NCI-H1105 (cell line): ENCODE measurements around the gene ERO1B.
"Not testable (repeated sequence)": the region's sequence is repeated elsewhere in the genome, so short reads cannot be mapped to it uniquely, and the experiment has no call there.

Experiments used
- DNase-seq: peaks from one replicate; lab custom pipeline; 2025; lab: John Stamatoyannopoulos, UW

Gene ERO1B, protein sequence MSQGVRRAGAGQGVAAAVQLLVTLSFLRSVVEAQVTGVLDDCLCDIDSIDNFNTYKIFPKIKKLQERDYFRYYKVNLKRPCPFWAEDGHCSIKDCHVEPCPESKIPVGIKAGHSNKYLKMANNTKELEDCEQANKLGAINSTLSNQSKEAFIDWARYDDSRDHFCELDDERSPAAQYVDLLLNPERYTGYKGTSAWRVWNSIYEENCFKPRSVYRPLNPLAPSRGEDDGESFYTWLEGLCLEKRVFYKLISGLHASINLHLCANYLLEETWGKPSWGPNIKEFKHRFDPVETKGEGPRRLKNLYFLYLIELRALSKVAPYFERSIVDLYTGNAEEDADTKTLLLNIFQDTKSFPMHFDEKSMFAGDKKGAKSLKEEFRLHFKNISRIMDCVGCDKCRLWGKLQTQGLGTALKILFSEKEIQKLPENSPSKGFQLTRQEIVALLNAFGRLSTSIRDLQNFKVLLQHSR

DNA sequence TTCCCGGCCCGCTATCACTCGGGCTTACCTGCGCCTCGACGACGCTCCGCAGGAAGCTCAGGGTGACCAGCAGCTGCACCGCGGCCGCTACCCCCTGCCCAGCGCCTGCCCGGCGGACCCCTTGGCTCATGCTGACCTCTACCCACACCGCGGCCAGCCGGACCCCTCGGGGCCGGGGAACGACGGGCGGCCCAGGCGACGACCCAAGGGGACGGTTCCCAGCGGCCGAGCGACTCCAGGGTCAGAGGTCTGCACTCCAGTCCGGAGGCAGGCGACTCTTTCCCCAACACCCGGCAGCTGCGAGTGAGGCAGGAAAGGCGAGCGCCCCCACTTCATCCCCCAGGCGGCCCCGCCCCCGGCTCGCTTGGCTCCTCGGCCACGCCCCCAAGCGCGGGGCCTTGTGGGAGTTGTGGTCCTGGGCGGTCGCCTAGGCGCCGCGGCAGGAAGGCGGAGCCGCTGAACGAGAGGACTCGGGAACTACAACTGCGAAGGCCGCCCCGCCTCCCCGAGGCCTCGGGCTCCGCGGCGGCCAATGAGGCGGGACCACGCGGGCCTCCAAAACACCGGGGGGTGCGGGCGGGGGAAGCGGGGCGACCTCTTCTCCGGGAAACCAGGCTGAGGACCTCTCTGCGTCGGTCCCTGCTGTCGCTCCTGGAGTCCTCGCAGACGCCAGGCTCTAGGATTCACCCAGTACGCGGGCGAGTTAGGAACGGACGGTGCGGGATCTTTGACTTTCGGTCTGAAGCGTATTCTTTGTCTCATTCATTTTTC lies at the start of gene ERO1B:
Gene ERO1B, minus strand, starts transcription at position 305 of the 771 bp plus-strand sequence. Its CDS starts 175 bp downstream, at position 130.
- DNase-seq, result peak; percentile 93

DNA sequence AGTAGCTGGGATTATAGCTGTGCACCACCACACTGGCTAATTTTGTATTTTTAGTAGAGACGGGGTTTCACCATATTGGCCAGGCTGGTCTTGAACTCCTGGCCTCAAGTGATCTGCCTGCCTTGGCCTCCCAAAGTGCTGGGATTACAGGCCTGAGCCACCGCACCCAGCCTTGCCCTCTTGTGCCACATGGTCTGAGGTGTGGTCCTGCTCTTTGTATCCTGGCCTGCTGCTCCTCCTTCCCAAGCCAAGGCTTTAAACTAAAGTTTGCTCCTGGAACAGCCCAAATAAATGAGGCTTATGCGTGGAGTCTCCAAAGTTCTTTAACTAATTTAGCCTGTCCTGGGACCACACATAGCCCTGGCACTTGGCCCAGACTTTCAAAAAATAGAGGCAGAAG lies 49.7 kb upstream of the ERO1B start:
- DNase-seq, result not testable (repeated sequence)

DNA sequence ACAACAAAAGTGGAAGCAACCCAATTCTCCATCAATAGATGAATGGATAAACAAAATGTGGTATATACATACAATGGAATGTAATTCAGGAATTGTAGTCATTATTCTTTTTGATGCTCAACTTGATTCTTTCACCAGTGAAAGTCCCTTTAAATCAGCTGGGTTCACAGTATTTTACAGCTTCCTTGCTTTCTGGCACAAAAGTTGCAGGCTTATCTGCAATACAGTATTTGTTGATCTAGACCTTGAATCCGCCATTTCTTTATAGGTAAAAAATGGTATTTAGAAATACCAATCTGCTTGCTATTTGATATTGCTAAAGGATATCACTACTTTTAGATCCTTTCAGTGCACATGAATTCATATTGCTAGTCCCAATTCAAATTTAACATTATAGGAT lies 44.7 kb upstream of the ERO1B start:
- DNase-seq, result no peak

DNA sequence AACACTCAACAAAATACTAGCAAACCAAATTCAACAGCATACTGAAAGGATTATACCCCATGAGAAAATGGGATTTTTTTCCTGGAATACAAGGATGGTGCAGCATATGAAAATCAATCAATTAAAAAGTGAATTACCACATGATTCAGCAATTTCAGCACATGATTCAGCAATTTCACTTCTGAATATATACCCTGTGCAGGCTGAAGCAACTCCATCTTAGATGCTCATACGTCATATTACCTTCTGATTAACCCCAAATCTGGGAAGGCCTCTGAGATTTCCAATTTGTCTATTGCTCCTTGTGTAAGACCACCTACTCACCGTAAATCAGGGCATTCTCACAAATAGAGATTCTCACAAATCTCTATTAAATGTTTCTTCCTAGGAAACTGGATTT lies 43.8 kb upstream of the ERO1B start:
- DNase-seq, result no peak

DNA sequence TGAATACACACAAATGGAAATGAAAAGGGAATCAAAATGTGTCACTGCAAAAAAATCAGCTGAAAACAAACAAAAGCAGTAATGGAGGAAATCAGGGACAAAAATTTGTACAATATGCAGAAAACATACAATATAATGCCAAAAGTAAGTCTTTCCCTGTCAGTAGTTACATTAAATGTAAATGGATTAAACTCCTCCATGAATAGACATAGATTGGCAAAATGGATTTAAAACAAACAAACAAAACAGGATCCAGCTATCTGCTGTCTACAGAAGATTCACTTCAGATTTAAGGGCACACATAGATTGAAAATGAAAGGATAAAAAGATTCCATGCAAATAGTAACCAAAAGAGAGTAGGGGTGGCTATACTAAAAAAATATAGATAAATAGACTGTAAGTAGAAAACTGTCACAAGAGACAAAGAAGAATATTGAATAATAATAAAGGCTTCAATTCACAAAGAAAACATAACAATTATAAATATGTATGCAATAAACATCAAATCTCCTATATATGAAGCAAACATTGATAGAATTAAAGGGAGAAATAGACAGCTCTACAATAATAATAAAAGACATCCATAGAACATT lies 42.2 kb upstream of the ERO1B start:
- DNase-seq, result no peak

DNA sequence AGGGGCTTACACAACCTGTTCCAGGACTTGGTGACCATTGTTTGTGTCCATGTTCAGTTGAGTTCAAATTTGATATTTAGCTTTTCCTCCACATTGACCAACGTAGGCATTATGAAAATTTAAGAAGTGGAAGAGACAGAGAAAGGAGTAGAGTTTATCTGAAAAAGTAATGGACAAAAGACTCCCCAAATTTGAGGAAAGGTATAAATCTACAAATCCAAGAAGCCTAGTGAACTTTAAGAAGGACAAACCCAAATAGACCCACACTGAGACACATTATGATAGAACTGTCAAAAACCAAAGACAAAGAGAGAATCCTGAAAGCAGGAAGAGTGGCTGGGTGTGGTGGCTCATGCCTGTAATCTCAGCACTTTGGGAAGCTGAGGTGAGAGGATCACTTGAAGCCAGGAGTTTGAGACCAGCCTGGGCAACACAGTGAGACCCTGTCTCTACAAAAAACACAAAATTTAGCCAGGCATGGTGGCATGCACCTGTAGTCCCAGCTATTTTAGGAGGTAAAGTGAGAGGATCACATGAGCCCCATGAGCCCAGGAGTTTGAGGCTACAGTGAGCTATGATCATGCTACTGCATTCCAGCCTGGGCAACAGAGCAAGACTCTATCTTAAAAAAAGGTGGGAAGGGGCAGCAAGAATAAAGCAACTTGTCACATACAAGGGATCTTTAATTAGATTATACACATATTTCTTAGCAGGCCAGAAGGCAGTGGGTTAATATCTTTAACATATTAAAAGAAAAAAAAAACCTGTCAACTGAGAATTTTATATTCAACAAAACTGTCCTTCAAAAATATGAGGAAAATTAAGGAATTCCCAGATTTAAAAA lies 41.0 kb upstream of the ERO1B start:
- no peak for DNase-seq

DNA sequence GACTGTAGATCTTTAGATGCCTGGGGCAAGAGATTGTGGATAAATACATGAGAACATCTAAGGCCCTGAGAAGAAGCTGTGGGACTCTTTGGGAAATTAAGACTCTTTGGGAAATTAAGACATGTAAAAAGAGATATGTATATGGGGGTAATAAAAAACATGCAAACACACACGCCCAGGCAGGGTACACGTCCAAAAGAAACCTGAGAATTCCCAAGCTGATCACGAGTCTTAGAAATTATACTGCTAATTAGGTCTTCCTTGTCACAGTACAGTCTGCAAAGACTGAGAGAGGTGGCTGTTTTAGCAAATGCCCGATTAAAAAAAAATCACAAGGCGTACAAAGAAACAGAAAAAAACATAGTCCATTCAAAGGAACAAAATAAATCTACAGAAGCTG lies 39.3 kb upstream of the ERO1B start:
- DNase-seq, result no peak

DNA sequence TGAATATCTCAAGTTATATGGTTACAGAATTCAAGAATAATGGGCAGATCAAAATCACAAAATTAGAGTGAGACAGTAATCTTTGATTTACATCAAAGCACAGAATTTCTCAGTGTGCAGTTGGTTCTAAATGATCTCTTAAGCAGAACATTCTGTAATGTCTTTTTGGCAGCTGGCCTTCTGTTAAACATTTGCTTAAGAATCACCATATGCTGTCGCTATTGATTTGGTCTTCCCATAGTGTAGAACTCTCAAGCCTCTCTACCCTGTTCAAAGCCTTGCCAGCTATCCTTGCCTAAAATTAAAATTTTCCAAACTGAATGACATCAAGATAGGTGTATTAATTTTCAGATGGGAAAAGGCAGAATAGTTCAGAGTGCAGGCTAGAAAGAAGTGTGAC lies 38.9 kb upstream of the ERO1B start:
- no peak for DNase-seq

DNA sequence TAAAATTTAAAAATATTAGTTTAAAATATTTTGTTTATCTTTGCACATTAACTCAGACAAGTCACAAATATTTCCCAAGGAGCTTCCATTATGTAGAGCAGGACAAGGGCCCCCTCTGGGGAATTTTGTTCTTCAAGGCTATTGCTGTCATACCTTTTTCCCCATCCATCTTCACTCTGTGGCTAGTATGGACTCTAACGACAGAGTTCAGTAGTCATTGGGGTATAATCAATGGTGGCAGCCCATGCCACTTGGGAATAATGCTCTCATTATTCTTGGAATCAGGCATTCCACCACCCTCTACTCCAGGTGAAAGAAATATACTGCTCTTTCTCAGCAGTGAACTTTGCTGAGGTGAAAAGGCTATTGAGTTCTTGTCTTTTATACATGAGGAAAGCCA lies 38.5 kb upstream of the ERO1B start:
- no peak for DNase-seq

DNA sequence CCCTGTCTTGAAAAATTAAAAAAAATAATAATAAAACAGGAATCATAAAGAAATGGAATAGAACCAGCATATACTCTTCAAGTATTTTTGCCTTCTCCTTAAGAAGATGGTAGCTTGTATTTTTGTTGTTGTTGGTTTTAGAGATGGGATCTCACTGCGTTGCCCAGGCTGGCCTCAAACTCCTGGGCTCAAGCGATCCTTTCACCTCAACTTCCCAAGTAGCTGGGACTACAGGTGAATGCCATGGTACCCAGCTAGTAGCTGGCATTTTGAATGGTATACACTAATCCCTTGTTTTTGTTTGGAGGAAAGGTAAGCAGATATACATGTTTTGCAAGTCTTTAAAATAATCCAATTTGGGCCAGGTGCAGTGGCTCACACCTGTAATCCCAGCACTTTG lies 34.7 kb upstream of the ERO1B start:
- DNase-seq, result no peak

DNA sequence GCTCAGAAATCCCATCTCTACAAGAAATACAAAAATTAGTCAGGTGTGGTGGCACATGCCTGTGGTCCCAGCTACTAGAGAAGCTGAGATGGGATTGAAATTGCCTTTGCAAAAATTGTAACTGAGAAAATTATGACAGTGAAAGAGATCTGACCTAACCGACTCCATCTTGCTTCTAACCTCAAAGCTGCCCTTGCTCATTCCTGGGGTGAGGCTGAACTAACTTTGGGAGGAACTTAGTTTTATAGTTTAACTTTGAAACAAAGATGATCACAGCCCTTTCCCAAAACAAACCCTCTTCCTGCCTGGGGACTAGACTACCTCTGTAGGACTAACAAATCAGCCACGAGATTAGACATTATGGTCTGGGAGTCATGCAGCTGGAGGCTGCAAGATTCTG lies 33.8 kb upstream of the ERO1B start:
- no peak for DNase-seq

DNA sequence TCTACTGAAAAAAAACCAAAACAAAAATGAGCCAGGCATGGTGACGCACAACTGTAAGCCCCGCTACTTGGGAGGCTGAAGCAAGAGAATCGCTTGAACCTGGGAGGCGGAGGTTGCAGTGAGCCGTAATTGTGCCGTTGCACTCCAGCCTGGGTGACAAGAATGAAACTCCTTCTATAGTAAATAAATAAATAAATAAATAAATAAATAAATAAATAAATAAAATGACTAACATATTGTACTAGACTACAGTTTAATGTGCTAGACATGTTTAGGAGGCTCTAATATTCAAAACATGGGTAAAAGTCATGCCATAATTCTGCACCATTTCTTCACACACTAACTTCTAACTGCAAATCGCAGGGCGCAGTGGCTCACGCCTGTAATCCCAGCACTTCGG lies 33.3 kb upstream of the ERO1B start:
- no peak for DNase-seq

DNA sequence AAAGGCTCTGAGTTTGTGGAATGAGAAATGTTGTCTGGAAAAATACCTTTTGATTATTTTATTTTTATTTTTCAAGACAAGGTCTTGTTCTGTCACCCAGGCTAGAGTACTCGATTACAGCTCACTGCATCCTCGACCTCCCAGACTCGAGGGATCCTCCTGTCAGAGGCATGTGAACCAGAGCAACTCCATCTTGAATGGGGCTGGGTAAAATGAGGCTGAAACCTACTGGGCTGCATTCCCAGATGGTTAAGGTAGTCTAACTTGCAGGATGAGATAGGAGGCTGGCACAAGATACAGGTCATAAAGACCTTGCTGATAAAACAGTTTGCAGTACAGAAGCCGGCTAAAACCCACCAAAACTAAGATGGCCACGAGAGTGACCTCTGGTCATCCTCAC lies 32.3 kb upstream of the ERO1B start:
- not testable (repeated sequence) for DNase-seq

DNA sequence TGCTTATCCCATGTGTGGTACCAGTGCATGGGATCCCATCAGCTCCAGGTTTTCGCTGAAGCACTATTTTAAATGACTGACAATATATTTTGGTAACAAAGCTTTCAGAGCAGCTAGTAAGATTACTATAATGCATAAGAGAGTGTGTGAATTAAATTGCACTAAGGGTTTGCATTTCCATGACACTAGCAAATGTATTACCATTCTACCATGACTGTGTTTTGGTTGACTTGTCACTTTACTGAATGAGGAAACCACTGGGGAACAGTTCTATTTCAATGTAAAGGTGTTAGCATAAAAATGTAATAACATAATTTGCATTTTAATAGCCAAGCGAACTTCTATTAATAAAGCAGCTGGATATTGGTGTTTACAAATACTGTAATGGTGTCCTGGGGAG lies 31.7 kb upstream of the ERO1B start:
- no peak for DNase-seq

DNA sequence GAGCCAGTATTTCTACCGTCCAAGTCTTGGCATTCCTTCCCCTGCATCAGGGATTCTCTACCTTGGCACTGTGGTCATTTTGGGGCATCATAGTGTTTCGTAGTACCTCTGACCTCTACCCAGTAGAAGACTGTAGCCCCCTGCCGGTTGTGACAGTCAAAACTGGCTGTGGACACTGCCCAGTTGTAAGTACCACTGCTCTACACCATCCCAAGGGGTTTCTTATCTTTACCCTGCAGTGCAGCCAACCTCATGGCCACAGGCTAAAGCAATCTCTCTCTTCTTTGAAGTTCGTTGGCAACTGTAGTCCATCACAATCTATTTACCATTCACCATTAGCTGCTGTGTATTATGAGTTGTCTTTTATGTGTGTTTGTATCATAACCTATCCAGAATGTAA lies 29.3 kb upstream of the ERO1B start:
- no peak for DNase-seq

DNA sequence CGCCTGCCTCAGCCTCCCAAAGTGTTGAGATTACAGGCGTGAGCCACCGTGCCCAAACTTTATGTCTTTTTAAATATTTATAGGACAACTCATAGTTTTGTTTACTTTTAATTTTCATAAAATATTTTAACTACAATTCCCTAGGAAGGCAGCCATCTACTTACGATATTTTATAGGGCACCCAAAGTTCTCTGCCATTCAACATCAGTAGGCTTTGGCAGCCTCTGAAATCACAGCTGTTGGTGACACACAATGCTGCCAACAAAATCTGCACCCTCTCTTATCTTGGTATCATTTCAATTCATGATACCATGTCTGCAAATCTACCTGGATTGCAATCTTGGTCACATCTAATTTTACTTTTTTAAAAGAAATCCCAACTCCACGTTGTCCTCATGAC lies 27.1 kb upstream of the ERO1B start:
- no peak for DNase-seq

DNA sequence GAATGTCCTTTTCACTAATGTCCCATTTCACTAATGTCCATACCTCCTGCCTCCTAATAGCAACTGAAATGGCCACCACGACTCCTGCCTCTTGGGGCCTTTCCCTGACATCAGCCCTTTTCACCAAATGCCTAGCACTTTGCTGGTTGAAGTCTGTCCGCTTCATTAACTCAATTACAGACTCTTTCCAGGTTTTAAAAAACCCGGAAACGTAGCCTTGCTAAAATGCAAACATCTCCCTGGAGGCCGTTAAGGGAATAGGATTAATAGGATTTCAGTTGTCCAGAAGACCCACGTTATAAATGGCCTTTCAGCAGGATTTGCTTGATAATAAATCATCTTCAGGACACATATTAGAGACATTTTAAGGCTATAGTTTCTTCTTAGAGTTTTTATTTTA lies 25.7 kb upstream of the ERO1B start:
- no peak for DNase-seq

DNA sequence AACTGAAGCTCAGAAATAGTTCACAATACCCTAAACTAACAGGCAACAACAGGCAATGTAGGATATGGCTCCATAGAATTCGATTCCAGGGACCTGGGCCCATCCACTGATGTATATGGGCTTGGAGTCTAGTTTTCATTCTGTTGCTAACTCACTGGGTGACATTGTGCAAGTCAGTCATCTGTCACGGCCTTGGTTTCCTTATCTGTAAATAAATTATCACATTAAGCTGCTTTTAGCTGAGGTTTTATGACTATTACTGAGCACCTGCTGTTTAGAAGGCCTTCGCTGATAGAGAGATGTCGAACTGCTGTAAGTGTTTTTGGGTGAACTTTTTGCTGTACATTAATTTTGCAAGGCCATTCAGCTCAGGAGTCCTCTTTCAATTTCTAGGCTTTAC lies 22.9 kb upstream of the ERO1B start:
- DNase-seq, result no peak

DNA sequence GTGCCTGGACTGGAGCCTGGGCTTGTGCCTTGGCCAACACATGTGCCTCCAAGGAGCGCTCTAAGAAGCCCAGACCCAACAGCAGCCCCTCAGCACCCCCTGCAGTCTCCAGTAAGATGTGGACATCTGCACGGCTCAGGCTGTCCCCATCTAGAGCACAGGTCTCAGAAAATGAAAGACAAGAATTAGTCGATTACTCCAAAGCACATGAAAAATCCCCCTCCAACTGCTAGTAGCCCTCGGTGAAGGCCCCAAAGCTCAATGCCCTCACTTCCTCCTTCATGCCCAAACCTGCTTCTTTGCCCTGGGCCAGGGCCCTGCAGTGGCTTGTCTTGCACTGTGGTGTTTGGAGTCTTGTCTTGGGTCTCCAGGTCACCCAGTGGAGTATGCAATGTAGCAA lies 21.9 kb upstream of the ERO1B start:
- DNase-seq, result no peak

DNA sequence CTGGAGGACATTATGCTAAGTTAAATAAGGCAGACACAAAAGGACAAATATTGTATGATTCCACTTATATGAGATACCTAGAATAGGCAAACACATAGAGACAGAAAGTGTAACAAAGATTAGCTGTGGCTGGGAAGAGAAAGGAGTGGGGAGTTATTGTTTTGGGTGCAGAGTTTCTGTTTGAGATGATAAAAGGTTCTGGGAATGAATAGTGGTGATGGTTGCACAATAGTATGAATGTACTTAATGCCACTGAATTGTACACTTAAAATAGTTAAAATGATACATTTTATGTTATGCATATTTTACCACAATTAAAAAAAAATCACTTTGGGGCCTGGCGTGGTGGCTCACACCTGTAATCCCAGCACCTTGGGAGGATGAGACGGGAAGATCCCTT lies 21.2 kb upstream of the ERO1B start:
- DNase-seq, result no peak

DNA sequence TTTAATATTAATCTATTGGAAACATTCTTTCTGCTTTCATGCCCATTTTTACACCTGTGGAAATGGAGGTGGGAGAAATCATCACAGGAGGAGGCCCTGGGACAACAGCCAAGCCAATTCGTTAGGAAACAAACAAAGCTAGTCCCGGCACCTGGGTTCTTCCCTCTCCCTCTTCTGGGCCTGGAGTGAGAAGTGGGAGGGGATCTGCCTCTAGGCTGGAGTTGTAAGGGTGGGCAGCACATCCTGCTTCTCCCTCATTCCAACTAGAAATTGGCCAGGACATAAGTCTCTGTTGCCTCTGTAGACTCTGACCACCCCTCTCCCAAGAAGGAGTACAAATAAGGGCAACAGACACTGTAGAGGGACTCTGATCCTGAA lies 20.2 kb upstream of the ERO1B start:
- DNase-seq, result peak; percentile 7
